Measurements from ENCODE around the gene RAB11FIP2.

The RAB11FIP2 gene

DNA sequence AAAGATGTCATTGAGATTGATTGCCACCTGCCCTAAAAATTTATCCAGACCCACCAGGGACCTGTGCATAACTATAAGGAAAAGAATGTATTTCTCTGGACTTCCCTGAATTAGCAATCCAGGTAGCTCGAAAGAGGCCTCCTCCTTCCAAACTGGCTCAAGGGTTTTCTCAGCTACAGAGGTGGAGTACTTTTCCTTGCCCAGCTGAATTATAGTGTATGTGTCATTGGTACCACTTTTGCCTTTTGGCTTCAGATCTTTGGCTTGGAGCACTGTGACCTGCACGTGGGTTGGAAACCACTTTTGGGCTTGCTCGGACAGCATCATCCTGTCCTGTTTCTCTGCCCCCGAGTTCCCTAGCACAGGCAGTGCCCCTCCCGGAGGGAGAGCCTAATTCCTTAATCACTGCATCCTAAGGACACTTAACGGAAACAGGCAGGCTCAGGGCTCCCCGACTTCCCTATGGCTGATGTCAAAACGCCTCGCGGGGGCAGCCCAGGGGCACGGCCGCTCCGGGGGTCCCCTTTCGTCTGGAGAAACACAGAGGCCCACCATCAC lies 825 bp downstream of the RAB11FIP2 start:
- TF ChIP-seq, protein P1, sequence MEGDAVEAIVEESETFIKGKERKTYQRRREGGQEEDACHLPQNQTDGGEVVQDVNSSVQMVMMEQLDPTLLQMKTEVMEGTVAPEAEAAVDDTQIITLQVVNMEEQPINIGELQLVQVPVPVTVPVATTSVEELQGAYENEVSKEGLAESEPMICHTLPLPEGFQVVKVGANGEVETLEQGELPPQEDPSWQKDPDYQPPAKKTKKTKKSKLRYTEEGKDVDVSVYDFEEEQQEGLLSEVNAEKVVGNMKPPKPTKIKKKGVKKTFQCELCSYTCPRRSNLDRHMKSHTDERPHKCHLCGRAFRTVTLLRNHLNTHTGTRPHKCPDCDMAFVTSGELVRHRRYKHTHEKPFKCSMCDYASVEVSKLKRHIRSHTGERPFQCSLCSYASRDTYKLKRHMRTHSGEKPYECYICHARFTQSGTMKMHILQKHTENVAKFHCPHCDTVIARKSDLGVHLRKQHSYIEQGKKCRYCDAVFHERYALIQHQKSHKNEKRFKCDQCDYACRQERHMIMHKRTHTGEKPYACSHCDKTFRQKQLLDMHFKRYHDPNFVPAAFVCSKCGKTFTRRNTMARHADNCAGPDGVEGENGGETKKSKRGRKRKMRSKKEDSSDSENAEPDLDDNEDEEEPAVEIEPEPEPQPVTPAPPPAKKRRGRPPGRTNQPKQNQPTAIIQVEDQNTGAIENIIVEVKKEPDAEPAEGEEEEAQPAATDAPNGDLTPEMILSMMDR (conservative IDR thresholded peaks at IDR 0.05; ENCODE audit: low read length), result no peak
- DNase-seq (ENCODE audit: low read depth), result peak; percentile 66
- H3K4me3 ChIP-seq (ENCODE audit: low read length), result peak overlapping the region; percentile 73

DNA sequence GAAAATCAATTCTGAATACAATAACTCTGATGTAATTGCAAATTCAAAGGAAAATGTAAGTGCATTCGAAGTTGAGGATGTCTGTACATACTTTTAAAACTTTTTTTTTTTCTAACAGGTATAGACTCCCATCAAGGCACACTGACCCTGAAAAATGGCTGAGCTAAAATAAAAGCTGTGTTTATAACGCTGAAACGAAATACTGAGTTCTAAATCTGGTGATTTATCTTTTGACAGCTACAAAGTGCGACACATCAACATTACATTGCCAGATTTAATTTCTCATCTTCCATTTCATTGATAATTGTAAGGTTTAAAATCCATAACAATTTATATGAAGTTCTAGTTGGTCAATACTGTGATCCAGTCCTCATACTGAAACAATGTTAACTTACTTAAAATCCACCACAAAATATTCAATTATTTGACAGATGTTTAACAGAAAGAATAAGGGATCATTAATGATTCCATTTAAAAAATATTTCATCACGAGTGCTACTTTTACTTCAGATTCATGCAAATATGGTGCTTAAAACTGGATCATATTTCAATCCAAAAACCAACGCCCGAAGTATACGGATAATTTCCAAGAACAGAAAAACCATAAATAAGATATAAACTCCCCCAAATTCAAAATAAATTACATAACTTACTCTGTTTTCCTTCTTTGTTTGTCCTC lies 1.4 kb downstream of the RAB11FIP2 start:
- no peak for DNase-seq (ENCODE audit: low read depth)
- peak overlapping the region; percentile 73 for H3K4me3 ChIP-seq (ENCODE audit: low read length)
- TF ChIP-seq, protein P1 (conservative IDR thresholded peaks at IDR 0.05; ENCODE audit: low read length), result no peak

DNA sequence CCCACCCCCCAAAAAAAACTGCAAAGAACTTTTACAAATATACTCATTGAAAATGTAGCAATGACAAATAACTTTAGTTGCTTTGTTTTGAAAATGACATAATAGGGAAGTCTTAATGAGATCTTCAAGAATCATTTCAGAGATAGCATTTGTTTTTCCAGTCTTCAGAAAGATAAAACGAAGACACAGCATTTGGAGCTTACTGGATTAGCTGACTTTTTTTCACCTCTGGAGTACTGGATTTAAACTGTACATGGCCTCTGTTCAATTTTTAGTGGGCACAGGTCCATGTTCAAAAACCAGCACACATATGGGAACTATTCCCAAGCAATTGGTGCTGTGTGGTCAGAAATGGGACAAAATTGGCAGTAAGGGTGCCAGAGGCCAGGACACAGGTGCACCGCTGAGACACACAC lies 3.9 kb downstream of the RAB11FIP2 start:
- H3K4me3 ChIP-seq (ENCODE audit: low read length), result peak overlapping the region; percentile 33
- TF ChIP-seq, protein P1 (conservative IDR thresholded peaks at IDR 0.05; ENCODE audit: low read length), result no peak
- peak; percentile 53 for DNase-seq (ENCODE audit: low read depth)

DNA sequence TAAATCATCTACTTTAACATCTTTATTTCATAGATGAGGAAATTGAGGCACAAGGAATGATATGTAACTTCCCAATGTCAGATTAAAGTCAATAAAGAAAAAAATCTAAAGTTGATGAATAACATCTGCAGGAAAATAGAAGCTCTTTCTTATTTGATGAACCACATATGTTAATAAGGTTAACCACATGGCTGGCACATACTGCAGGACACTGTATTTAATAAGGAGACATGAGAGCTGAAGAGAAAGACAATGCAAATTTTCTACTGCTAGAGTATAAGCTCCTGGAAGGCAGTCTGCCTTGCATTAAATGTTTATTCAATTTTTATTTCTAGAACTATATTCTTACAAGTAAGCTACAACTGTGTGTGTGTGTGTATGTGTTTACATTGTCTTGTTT lies 4.4 kb downstream of the RAB11FIP2 start:
- TF ChIP-seq, protein P1 (conservative IDR thresholded peaks at IDR 0.05; ENCODE audit: low read length), result no peak
- DNase-seq (ENCODE audit: low read depth), result peak; percentile 34
- H3K4me3 ChIP-seq (ENCODE audit: low read length), result no peak overlapping the region

DNA sequence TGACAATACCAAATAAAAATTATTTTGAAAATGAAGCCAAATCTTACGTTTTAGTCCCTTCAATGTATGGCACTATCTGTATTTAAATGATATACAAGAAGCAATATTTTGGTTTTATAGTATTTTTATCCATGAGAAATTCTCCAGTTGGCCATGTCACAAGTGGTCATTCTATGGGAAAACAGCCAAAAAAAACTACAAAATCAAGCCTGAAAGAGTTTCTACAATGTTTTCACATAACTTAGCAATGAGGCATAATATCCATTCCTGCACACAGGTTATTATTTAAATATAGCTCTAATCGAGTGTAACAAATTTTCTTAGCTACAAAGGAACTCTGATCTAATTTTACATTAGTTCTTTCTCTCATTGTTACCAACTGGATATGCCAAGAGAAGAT lies 5.4 kb downstream of the RAB11FIP2 start:
- H3K4me3 ChIP-seq (ENCODE audit: low read length), result no peak overlapping the region
- TF ChIP-seq, protein P1 (conservative IDR thresholded peaks at IDR 0.05; ENCODE audit: low read length), result no peak
- DNase-seq (ENCODE audit: low read depth), result peak; percentile 44

DNA sequence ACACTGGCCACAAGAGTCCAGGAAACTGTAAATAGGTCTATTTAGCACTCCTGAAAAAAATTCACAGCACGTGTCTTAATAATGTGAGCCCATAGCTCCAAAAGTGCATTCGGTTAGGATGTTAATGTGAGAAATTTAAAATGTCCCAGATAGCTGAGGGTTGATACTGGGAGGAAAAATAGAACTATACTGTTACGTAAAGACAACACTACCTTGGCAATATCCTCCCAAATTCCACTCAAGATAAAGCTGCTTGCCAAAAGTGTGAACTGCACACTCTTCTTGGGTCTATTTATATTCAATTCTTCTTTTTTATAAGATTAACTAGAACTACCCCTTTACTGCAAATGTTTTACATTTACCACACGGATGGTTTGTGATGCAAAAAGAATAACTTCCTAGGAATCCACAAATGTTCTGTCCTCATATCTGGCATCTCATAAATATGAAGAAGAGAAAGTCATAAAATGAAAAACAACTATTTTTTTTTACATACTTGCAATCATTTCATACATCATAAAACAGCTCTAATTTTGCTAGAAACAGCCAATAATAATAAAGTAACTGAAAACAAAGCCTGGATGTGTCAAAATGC lies 10.4 kb downstream of the RAB11FIP2 start:
- H3K4me3 ChIP-seq (ENCODE audit: low read length), result no peak overlapping the region
- TF ChIP-seq, protein P1 (conservative IDR thresholded peaks at IDR 0.05; ENCODE audit: low read length), result no peak

More for the DNA sequence above, 10.4 kb downstream of the RAB11FIP2 start:
- DNase-seq (ENCODE audit: low read depth), result peak; percentile 67

Data from AG10803 (cell line).